Neural cell (in vitro differentiated cells): ENCODE results near the gene YJEFN3.

Experiments
- CTCF ChIP-seq: fragments of 450-650 bp; IDR thresholded peaks from 2 replicates; pipeline ENCODE4 v1.5.1; 2014; ENCODE audit warnings: antibody characterized with exemption, mild to moderate bottlenecking, moderate library complexity; ENCODE audit not compliant: poor library complexity, severe bottlenecking
- EP300 ChIP-seq: fragments of 450-650 bp; conservative IDR thresholded peaks from 2 replicates; pipeline ENCODE4 v1.6.1; 2014; ENCODE audit warnings: antibody characterized with exemption, mild to moderate bottlenecking, moderate library complexity; ENCODE audit not compliant: poor library complexity, severe bottlenecking
- EZH2 ChIP-seq: fragments of 200-600, 300-800 bp; shearing (Covaris generic), sonication (generic); IDR thresholded peaks from 2 replicates; pipeline ENCODE4 v1.6.1; 2014; ENCODE audit warnings: antibody characterized with exemption, low read length, borderline replicate concordance, mild to moderate bottlenecking; ENCODE audit not compliant: insufficient read depth, poor library complexity, severe bottlenecking
- POLR2AphosphoS5 ChIP-seq: IDR thresholded peaks from 2 replicates; pipeline ENCODE4 v1.6.1; 2012
- RAD21 ChIP-seq: fragments of 450-650 bp; conservative IDR thresholded peaks from 2 replicates; pipeline ENCODE4 v1.6.1; 2014; ENCODE audit warnings: antibody characterized with exemption, mild to moderate bottlenecking, moderate library complexity
- REST ChIP-seq: IDR thresholded peaks from 2 replicates; pipeline ENCODE4 v1.6.1; 2012; ENCODE audit warnings: borderline replicate concordance
- SMC3 ChIP-seq: fragments of 450-650 bp; conservative IDR thresholded peaks from 2 replicates; pipeline ENCODE4 v1.6.1; 2014; ENCODE audit warnings: antibody characterized with exemption, mild to moderate bottlenecking, moderate library complexity; ENCODE audit not compliant: poor library complexity
- TAF1 ChIP-seq: IDR thresholded peaks from 2 replicates; pipeline ENCODE4 v1.6.1; 2012; ENCODE audit warnings: low read depth

GRCh38 chr19:19578252-19578651 is 49.5 kb downstream of the YJEFN3 start:
- no peak for TF ChIP-seq CTCF
- no peak for TF ChIP-seq EZH2
- TF ChIP-seq TAF1: no peak
- no peak for TF ChIP-seq POLR2AphosphoS5
- TF ChIP-seq EP300: no peak
- no peak for TF ChIP-seq SMC3
- TF ChIP-seq REST: no peak
- TF ChIP-seq RAD21: no peak
